Measurements from ENCODE around the gene GPHN. TPM values are rescaled to one million over a fixed set of nuclear protein-coding genes. Genes with fewer than 3 reads are reported as not detected.

GPHN gene
- total RNA-seq, 6 experiments from 2014 or later, result 21.2 to 81.7 (median 40.2) TPM

- intact Hi-C loops (cut with DNase I), result no loop called here
- Histone ChIP-seq H3K9me3 (no peaks in the 10 kb centered on the region), H3K27me3 (no peaks in the 10 kb centered on the region), H3K4me3 (no peak overlapping the region), H3K27ac (no peak overlapping the region), H3K4me1 (no peaks in the 10 kb centered on the region), H3K36me3 (peaks cover 0 to 15% (median 3%) of the 10 kb centered on the region in 4 donors)
- DNase-seq, result no peak
- no CpG with 5 or more reads among the region's 1 CpG for WGBS (ENCODE audit: insufficient coverage, low coverage, low lambda C conversion rate, missing lambda C conversion rate)
- TF ChIP-seq POLR2A (IDR thresholded peaks at IDR 0.05), result no peak
- TF ChIP-seq, protein P1, sequence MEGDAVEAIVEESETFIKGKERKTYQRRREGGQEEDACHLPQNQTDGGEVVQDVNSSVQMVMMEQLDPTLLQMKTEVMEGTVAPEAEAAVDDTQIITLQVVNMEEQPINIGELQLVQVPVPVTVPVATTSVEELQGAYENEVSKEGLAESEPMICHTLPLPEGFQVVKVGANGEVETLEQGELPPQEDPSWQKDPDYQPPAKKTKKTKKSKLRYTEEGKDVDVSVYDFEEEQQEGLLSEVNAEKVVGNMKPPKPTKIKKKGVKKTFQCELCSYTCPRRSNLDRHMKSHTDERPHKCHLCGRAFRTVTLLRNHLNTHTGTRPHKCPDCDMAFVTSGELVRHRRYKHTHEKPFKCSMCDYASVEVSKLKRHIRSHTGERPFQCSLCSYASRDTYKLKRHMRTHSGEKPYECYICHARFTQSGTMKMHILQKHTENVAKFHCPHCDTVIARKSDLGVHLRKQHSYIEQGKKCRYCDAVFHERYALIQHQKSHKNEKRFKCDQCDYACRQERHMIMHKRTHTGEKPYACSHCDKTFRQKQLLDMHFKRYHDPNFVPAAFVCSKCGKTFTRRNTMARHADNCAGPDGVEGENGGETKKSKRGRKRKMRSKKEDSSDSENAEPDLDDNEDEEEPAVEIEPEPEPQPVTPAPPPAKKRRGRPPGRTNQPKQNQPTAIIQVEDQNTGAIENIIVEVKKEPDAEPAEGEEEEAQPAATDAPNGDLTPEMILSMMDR (IDR thresholded peaks at IDR 0.05), result no peak
- ATAC-seq, result peak in 1 of 4 donors; percentile 28
These were observed 664.6 kb downstream of the GPHN start for GRCh38 chr14:67172520-67172919.

DNA sequence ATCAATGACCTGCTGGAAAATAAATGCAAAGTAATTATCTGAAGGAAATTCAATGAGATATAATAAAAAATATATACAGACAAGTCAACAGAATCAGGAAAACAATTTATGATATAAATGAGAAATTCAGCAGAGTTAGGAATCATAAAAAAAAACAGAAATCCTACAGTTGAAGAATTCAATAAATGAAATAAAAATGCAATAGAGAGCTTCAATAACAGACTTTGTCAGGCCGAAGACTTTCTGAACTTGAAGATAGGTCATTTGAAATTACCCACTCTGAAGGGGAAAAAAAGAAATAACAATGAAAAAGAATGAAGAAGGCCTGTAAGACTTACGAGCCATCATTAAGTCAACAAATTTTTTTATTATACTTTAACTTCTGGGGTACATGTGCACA is 665.8 kb downstream of the GPHN start:
- intact Hi-C loops (cut with DNase I), result no loop called here
- ATAC-seq (no peak), DNase-seq (no peak)
- Histone ChIP-seq H3K4me1 (no peaks in the 10 kb centered on the region), H3K27me3 (no peaks in the 10 kb centered on the region), H3K27ac (no peak overlapping the region), H3K9me3 (no peaks in the 10 kb centered on the region), H3K36me3 (peaks cover 0 to 15% (median 3%) of the 10 kb centered on the region in 4 donors), H3K4me3 (no peak overlapping the region)
- TF ChIP-seq, protein P1 (IDR thresholded peaks at IDR 0.05), result no peak
- TF ChIP-seq POLR2A (IDR thresholded peaks at IDR 0.05), result no peak
- 83% methylated on average over 2 of the region's 2 CpGs for WGBS (ENCODE audit: insufficient coverage, low coverage, low lambda C conversion rate, missing lambda C conversion rate)

- Histone ChIP-seq H3K36me3 (peaks cover 0 to 1% (median 0%) of the 10 kb centered on the region in 4 donors), H3K27me3 (no peaks in the 10 kb centered on the region), H3K27ac (no peak overlapping the region), H3K4me3 (no peak overlapping the region), H3K4me1 (no peaks in the 10 kb centered on the region), H3K9me3 (no peaks in the 10 kb centered on the region)
- DNase-seq (no peak), ATAC-seq (peak; percentile 25 to 46 (median 37))
- 73% methylated on average over 5 of the region's 5 CpGs for WGBS (ENCODE audit: insufficient coverage, low coverage, low lambda C conversion rate, missing lambda C conversion rate)
- intact Hi-C loops (cut with DNase I), result no loop called here
- TF ChIP-seq, protein P1 (IDR thresholded peaks at IDR 0.05), result no peak
- TF ChIP-seq POLR2A (IDR thresholded peaks at IDR 0.05), result no peak
These were observed 678.3 kb downstream of the GPHN start for GRCh38 chr14:67186172-67186768.

DNA sequence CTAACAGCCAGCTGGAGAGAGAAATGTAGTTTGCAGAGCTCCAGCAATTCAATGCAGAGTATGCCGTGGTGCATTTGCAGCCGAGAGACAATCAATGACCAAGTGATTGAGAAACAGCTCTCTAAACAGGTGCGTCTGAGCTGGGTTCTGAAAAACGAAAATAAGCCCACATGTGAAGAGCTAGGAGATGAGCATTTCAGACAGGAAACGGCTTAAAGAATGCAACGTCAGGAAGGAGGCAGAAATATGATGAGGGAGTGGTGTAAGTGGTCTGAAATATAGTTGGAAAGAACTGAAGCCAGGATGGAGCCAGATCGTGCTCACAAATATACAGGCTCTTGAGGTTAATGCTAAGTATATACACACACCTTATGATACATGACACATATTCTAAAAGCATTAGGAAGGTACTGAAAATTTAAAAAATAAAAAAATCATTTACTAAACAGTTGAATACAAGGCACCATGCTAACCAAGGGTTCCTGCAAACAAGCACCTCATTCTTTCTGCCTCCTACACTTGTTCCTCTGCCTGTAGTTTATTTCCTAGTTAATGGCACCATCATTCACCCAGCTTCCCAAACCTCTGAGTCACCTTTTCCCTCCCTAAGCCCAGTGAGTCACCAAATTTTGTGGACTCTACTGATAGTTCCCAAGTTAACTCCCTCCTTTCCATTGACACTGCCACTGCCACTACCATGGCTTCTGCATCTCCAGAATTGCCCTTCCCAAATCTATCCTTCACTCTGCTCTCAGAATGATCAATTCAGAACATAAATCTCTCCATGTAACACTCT is 679.0 kb downstream of the GPHN start:
- 44% methylated on average over 7 of the region's 7 CpGs for WGBS (ENCODE audit: insufficient coverage, low coverage, low lambda C conversion rate, missing lambda C conversion rate)
- Histone ChIP-seq H3K27me3 (no peaks in the 10 kb centered on the region), H3K4me3 (no peak overlapping the region), H3K36me3 (no peaks in the 10 kb centered on the region), H3K9me3 (no peaks in the 10 kb centered on the region), H3K27ac (no peak overlapping the region), H3K4me1 (no peaks in the 10 kb centered on the region)
- DNase-seq (no peak), ATAC-seq (peak; percentile 32 to 88 (median 43))
- intact Hi-C loops (cut with DNase I), result no loop called here
- TF ChIP-seq, protein P1 (IDR thresholded peaks at IDR 0.05), result no peak
- no peak for TF ChIP-seq POLR2A (IDR thresholded peaks at IDR 0.05)

All from right lobe of liver (tissue), 6 donors.